NCI-H748 treated with DMSO at 0.1 percent for 48 hours (cell line): ENCODE data around the gene MLH3.
"Not testable (repeated sequence)": the region's sequence is repeated elsewhere in the genome, so short reads cannot be mapped to it uniquely, and the experiment has no call there.

Experiments used
- DNase-seq: peaks from one replicate; lab custom pipeline; 2025; lab: John Stamatoyannopoulos, UW

MLH3 gene

GRCh38 chr14:75025082-75025481 is 26.2 kb downstream of the MLH3 start:
- no peak for DNase-seq

GRCh38 chr14:75023108-75023507 is 28.2 kb downstream of the MLH3 start:
- no peak for DNase-seq

GRCh38 chr14:75022655-75023054 is 28.6 kb downstream of the MLH3 start:
- DNase-seq = no peak

GRCh38 chr14:75018694-75019093 is 32.6 kb downstream of the MLH3 start:
- DNase-seq = no peak

GRCh38 chr14:75016815-75017214 is 34.5 kb downstream of the MLH3 start:
- DNase-seq = no peak

- DNase-seq = no peak
Measured at GRCh38 chr14:75015496-75015895, 35.8 kb downstream of the MLH3 start.

- DNase-seq = no peak
Measured at GRCh38 chr14:75013290-75013689, 38.0 kb downstream of the MLH3 start.

GRCh38 chr14:75011356-75011994 is 39.8 kb downstream of the MLH3 start:
- DNase-seq = no peak

GRCh38 chr14:75010472-75011093 is 40.7 kb downstream of the MLH3 start:
- DNase-seq = no peak

GRCh38 chr14:75009176-75009575 is 42.1 kb downstream of the MLH3 start:
- DNase-seq = no peak

GRCh38 chr14:75005357-75005756 is 45.9 kb downstream of the MLH3 start:
- no peak for DNase-seq

GRCh38 chr14:75003250-75004027 is 47.8 kb downstream of the MLH3 start:
- DNase-seq = no peak

- DNase-seq = peak; percentile 88
Measured at GRCh38 chr14:75002392-75003249, 48.6 kb downstream of the MLH3 start, which contains the start of gene EIF2B2. TSS of gene EIF2B2 (plus strand) at chr14:75002921. CDS start at chr14:75002991, 70 bp downstream.

- DNase-seq = no peak
Measured at GRCh38 chr14:75001899-75002298, 49.4 kb downstream of the MLH3 start.

- no peak for DNase-seq
Measured at GRCh38 chr14:75001261-75001660, 50.0 kb downstream of the MLH3 start.

GRCh38 chr14:74995781-74996180 is 55.5 kb downstream of the MLH3 start:
- not testable (repeated sequence) for DNase-seq

- DNase-seq = not testable (repeated sequence)
Measured at GRCh38 chr14:74994182-74994581, 57.1 kb downstream of the MLH3 start.

- DNase-seq = no peak
Measured at GRCh38 chr14:74988993-74989392, 62.3 kb downstream of the MLH3 start.

GRCh38 chr14:74988131-74988530 is 63.1 kb downstream of the MLH3 start:
- DNase-seq = peak; percentile 88

GRCh38 chr14:74985806-74986205 is 65.5 kb downstream of the MLH3 start:
- DNase-seq = no peak

GRCh38 chr14:74985028-74985310 is 66.3 kb downstream of the MLH3 start:
- no peak for DNase-seq
